GM18505 (cell line): ENCODE data around the gene ZBTB8OS.

Source experiments
- ATAC-seq: cut with Tn5 transposase; IDR thresholded peaks from one replicate; pipeline ENCODE4 v1.9.1; 2021; ENCODE audit not compliant: unreplicated experiment
- POLR2A ChIP-seq: IDR thresholded peaks from 4 replicates; pipeline ENCODE4 v1.6.1; 2011; ENCODE audit warnings: borderline replicate concordance; ENCODE audit not compliant: insufficient read depth, insufficient read length; ENCODE audit errors: extremely low read depth

Gene ZBTB8OS

DNA sequence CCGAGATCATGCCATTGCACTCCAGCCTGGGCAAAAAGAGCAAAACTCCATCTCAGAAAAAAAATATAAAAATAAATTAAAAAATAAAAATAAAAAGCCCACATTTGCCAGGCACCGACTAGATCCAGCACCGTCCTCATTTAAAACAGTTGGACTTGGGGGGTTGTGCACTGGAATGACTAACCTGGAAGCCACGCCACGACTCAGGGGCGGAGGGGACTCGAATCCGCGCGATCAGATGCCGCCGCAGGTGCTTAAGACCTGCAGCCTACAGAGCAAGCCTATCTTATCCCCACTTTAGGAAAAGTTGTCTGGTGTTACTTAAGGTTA, 38.5 kb downstream of the ZBTB8OS start:
- TF ChIP-seq POLR2A: no peak
- ATAC-seq: no peak

- no peak for TF ChIP-seq POLR2A
- no peak for ATAC-seq
Observed at GRCh38 chr1:32609180-32609579, 41.2 kb downstream of the ZBTB8OS start.

- ATAC-seq: no peak
- TF ChIP-seq POLR2A: no peak
Observed at GRCh38 chr1:32606565-32607371, 43.6 kb downstream of the ZBTB8OS start.

GRCh38 chr1:32605711-32606424, 44.5 kb downstream of the ZBTB8OS start:
- TF ChIP-seq POLR2A: no peak

GRCh38 chr1:32600034-32600433, 50.3 kb downstream of the ZBTB8OS start:
- ATAC-seq: no peak

More at GRCh38 chr1:32605711-32606424, 44.5 kb downstream of the ZBTB8OS start:
- no peak for ATAC-seq

DNA sequence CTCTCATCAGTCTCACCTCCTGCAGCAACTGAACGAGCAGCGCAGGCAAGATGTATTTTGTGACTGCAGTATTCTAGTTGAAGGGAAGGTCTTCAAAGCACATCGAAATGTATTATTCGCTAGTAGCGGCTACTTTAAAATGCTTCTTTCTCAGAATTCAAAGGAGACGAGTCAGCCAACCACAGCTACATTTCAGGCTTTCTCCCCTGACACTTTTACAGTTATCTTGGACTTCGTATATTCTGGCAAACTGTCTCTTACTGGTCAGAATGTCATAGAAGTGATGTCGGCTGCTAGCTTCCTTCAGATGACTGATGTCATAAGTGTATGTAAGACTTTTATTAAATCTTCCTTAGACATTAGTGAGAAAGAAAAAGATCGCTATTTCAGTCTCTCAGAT, 57.4 kb downstream of the ZBTB8OS start:
- TF ChIP-seq POLR2A: no peak
- no peak for ATAC-seq

More at GRCh38 chr1:32600034-32600433, 50.3 kb downstream of the ZBTB8OS start:
- TF ChIP-seq POLR2A: no peak

- no peak for ATAC-seq
- TF ChIP-seq POLR2A: no peak
Observed at GRCh38 chr1:32580348-32581017, 69.9 kb downstream of the ZBTB8OS start.
